ENCODE results near the gene SNCAIP.
A peak's percentile ranks its signal among the peaks of the same experiment; 100 is the strongest.

GRCh38 chr5:122501089-122501435, 189.0 kb downstream of the SNCAIP start:
- TF ChIP-seq CTCF (IDR thresholded peaks at IDR 0.05) (peak in 1 of 3 experiments; percentile 4), EP300 (IDR thresholded peaks at IDR 0.05) (no peak)
